HEK293 (cell line): ENCODE data around the gene INTS2.
"Not testable (repeated sequence)": the region's sequence is repeated elsewhere in the genome, so short reads cannot be mapped to it uniquely, and the experiment has no call there.

Experiments used
- CTCF ChIA-PET: fragments of 350-600 bp; formaldehyde crosslinking; extraction: SDS; loops from one replicate; lab custom pipeline; 2021; ENCODE audit warnings: antibody characterized with exemption; lab: Yijun Ruan, JAX
- POLR2A ChIA-PET: fragments of 300-600 bp; formaldehyde crosslinking; extraction: SDS; loops from one replicate; lab custom pipeline; 2020; ENCODE audit warnings: antibody characterized with exemption, inconsistent platforms; lab: Yijun Ruan, JAX
- H3K27ac ChIP-seq: fragments of 200-500 bp; sonication (Bioruptor generic); 2 replicates; pipeline ENCODE4 v1.5.1; 2014; ENCODE audit warnings: low read depth, low read length, control low read depth, inconsistent platforms; ENCODE audit errors: extremely low read depth
- H3K36me3 ChIP-seq, 2 experiments: fragments of 200-500 bp in 1 of 2; sonication (Bioruptor generic) in 1 of 2; 1 replicate in 1 of 2; 2 replicates in 1 of 2; pipeline ENCODE4 v1.5.1; 2014 to 2017; ENCODE audit warnings: inconsistent platforms in 2 of 2, low read length in 2 of 2; ENCODE audit not compliant: control insufficient read depth in 2 of 2, insufficient read depth in 1 of 2
- H3K4me1 ChIP-seq: fragments of 200-500 bp; sonication (Bioruptor generic); 2 replicates; pipeline ENCODE4 v1.5.1; 2014; ENCODE audit warnings: mild to moderate bottlenecking, low read length, inconsistent platforms; ENCODE audit not compliant: control insufficient read depth, insufficient read depth
- H3K4me3 ChIP-seq: 2 replicates; pipeline ENCODE4 v1.5.1; 2011; ENCODE audit warnings: low read depth, mild to moderate bottlenecking, control low read depth, low read length, moderate library complexity
- H3K9me3 ChIP-seq: fragments of 200-500 bp; sonication (Bioruptor generic); 2 replicates; pipeline ENCODE4 v1.5.1; 2014; ENCODE audit warnings: low read depth, low read length, inconsistent platforms; ENCODE audit not compliant: control insufficient read depth, insufficient read depth
- BCL6B ChIP-seq: fragments of 450-650 bp; formaldehyde crosslinking; IDR thresholded peaks from 2 replicates; pipeline ENCODE4 v1.5.1; 2017; ENCODE audit warnings: missing biosample characterization, missing genetic modification characterization
- RBAK ChIP-seq: fragments of 450-650 bp; formaldehyde crosslinking; IDR thresholded peaks from 2 replicates; pipeline ENCODE4 v1.5.1; 2016; ENCODE audit warnings: missing biosample characterization, missing genetic modification characterization
- SP7 ChIP-seq: fragments of 450-650 bp; formaldehyde crosslinking; IDR thresholded peaks from 2 replicates; pipeline ENCODE4 v1.5.1; 2016; ENCODE audit warnings: missing biosample characterization, missing genetic modification characterization
- TCF7L2 ChIP-seq: IDR thresholded peaks from 2 replicates; pipeline ENCODE4 v1.6.1; 2011; ENCODE audit warnings: low read depth, mild to moderate bottlenecking, inconsistent platforms, low read length, moderate library complexity, borderline replicate concordance
- YY1 ChIP-seq: fragments of 450-650 bp; formaldehyde crosslinking; IDR thresholded peaks from 2 replicates; pipeline ENCODE4 v1.5.1; 2018; ENCODE audit warnings: missing biosample characterization, missing genetic modification characterization
- ZIC2 ChIP-seq: fragments of 450-650 bp; formaldehyde crosslinking; IDR thresholded peaks from 2 replicates; pipeline ENCODE4 v1.5.1; 2016; ENCODE audit warnings: missing biosample characterization, missing genetic modification characterization
- ZNF146 ChIP-seq: fragments of 450-650 bp; formaldehyde crosslinking; IDR thresholded peaks from 2 replicates; pipeline ENCODE4 v1.5.1; 2016; ENCODE audit warnings: missing biosample characterization, missing genetic modification characterization
- ZNF211 ChIP-seq: fragments of 450-650 bp; formaldehyde crosslinking; IDR thresholded peaks from 2 replicates; pipeline ENCODE4 v1.5.1; 2016; ENCODE audit warnings: low read depth, missing biosample characterization, missing genetic modification characterization
- ZNF221 ChIP-seq: fragments of 450-650 bp; formaldehyde crosslinking; IDR thresholded peaks from 2 replicates; pipeline ENCODE4 v1.5.1; 2017; ENCODE audit warnings: missing biosample characterization, missing genetic modification characterization, borderline replicate concordance
- ZNF366 ChIP-seq: fragments of 450-650 bp; formaldehyde crosslinking; conservative IDR thresholded peaks from 2 replicates; pipeline ENCODE4 v1.5.1; 2016; ENCODE audit warnings: missing biosample characterization, missing genetic modification characterization
- ZNF398 ChIP-seq: fragments of 450-650 bp; formaldehyde crosslinking; IDR thresholded peaks from 2 replicates; pipeline ENCODE4 v1.5.1; 2017; ENCODE audit warnings: missing biosample characterization, missing genetic modification characterization
- ZNF521 ChIP-seq: fragments of 450-650 bp; formaldehyde crosslinking; IDR thresholded peaks from 2 replicates; pipeline ENCODE4 v1.5.1; 2017; ENCODE audit warnings: missing biosample characterization, mild to moderate bottlenecking, missing genetic modification characterization
- ZNF549 ChIP-seq: fragments of 450-650 bp; IDR thresholded peaks from 2 replicates; pipeline ENCODE4 v1.5.1; 2018; ENCODE audit warnings: missing biosample characterization, missing genetic modification characterization, mild to moderate bottlenecking, inconsistent platforms, moderate library complexity
- ZNF585B ChIP-seq: fragments of 450-650 bp; formaldehyde crosslinking; IDR thresholded peaks from 2 replicates; pipeline ENCODE4 v1.5.1; 2016; ENCODE audit warnings: missing biosample characterization, missing genetic modification characterization
- ZNF624 ChIP-seq: fragments of 450-650 bp; formaldehyde crosslinking; IDR thresholded peaks from 2 replicates; pipeline ENCODE4 v1.5.1; 2017; ENCODE audit warnings: missing biosample characterization, missing genetic modification characterization
- ZNF670 ChIP-seq: fragments of 450-650 bp; formaldehyde crosslinking; IDR thresholded peaks from 2 replicates; pipeline ENCODE4 v1.5.1; 2016; ENCODE audit warnings: missing biosample characterization, missing genetic modification characterization, low read depth
- ZNF701 ChIP-seq: fragments of 450-650 bp; formaldehyde crosslinking; IDR thresholded peaks from 2 replicates; pipeline ENCODE4 v1.5.1; 2016; ENCODE audit warnings: missing biosample characterization, missing genetic modification characterization
- ZNF704 ChIP-seq: fragments of 450-650 bp; formaldehyde crosslinking; IDR thresholded peaks from 2 replicates; pipeline ENCODE4 v1.5.1; 2016; ENCODE audit warnings: missing biosample characterization, missing genetic modification characterization
- ZNF791 ChIP-seq: fragments of 450-650 bp; formaldehyde crosslinking; IDR thresholded peaks from 2 replicates; pipeline ENCODE4 v1.5.1; 2016; ENCODE audit warnings: missing biosample characterization, missing genetic modification characterization

INTS2 gene

GRCh38 chr17:61895391-61895790 lies 32.4 kb downstream of the INTS2 start:
- POLR2A ChIA-PET: interaction anchor here (0.8 kb wide), 1 partner anchor 32 kb away, joined by 3 read pairs; the partner anchor contains the start of gene BRIP1

GRCh38 chr17:61894310-61894709 lies 33.5 kb downstream of the INTS2 start:
- H3K9me3 ChIP-seq, H3K4me3 ChIP-seq, H3K27ac ChIP-seq, POLR2A ChIA-PET, H3K4me1 ChIP-seq, CTCF ChIA-PET: not testable (repeated sequence)
- H3K36me3 ChIP-seq: peaks cover 45 to 52% of the 10 kb centered on the region in 2 experiments

More at GRCh38 chr17:61895391-61895790, 32.4 kb downstream of the INTS2 start:
- H3K27ac ChIP-seq: no peak overlapping the region
- no peaks in the 10 kb centered on the region for H3K9me3 ChIP-seq
- no peaks in the 10 kb centered on the region for H3K4me1 ChIP-seq
- no peak overlapping the region for H3K4me3 ChIP-seq
- no peak for TF ChIP-seq ZNF701 (tag by site-specific recombination)
- TF ChIP-seq ZNF146 (tag by site-specific recombination): no peak
- no peak for TF ChIP-seq YY1 (tag by site-specific recombination)
- CTCF ChIA-PET: no interaction called here
- peaks cover 41 to 57% of the 10 kb centered on the region in 2 experiments for H3K36me3 ChIP-seq

GRCh38 chr17:61887733-61888132 lies 40.0 kb downstream of the INTS2 start:
- POLR2A ChIA-PET, CTCF ChIA-PET, H3K4me1 ChIP-seq, H3K27ac ChIP-seq, H3K4me3 ChIP-seq, H3K9me3 ChIP-seq: not testable (repeated sequence)
- H3K36me3 ChIP-seq: peaks cover 52 to 71% of the 10 kb centered on the region in 2 experiments

GRCh38 chr17:61885865-61886264 lies 41.9 kb downstream of the INTS2 start:
- H3K4me3 ChIP-seq, H3K9me3 ChIP-seq, H3K27ac ChIP-seq, H3K4me1 ChIP-seq, POLR2A ChIA-PET: not testable (repeated sequence)
- CTCF ChIA-PET: interaction anchor here (1.1 kb wide), 1 partner anchor 250 kb away, joined by 3 read pairs; no protein-coding TSS in a partner anchor
- peaks cover 52 to 76% of the 10 kb centered on the region in 2 experiments for H3K36me3 ChIP-seq

- ChIA-PET CTCF (no interaction called here), POLR2A (interaction anchor here (0.6 kb wide), 1 partner anchor 46 kb away, joined by 3 read pairs; no protein-coding TSS in a partner anchor)
- Histone ChIP-seq H3K36me3 (peaks cover 62 to 75% of the 10 kb centered on the region in 2 experiments), H3K27ac (no peak overlapping the region), H3K4me1 (no peaks in the 10 kb centered on the region), H3K4me3 (no peak overlapping the region), H3K9me3 (no peaks in the 10 kb centered on the region)
- TF ChIP-seq ZNF398 (tag by site-specific recombination) (no peak), RBAK (tag by site-specific recombination) (no peak), ZNF791 (tag by site-specific recombination) (no peak), ZNF549 (no peak), ZNF366 (no peak), ZNF521 (tag by site-specific recombination) (no peak), ZNF211 (tag by site-specific recombination) (no peak), BCL6B (tag by site-specific recombination) (no peak), ZIC2 (tag by site-specific recombination) (no peak), ZNF670 (tag by site-specific recombination) (no peak), ZNF221 (tag by site-specific recombination) (no peak), SP7 (no peak), ZNF624 (tag by site-specific recombination) (no peak), ZNF704 (no peak), TCF7L2 (no peak), ZNF585B (tag by site-specific recombination) (no peak)
Observed at GRCh38 chr17:61884864-61885263, 42.9 kb downstream of the INTS2 start.
